Measurements from ENCODE around the gene CRYBG1.

Gene CRYBG1

GRCh38 chr6:106456756-106457155, 96.2 kb downstream of the CRYBG1 start:
- no peak overlapping the region for H3K27ac ChIP-seq
- no peak for DNase-seq (ENCODE audit: low read depth, low spot score)

GRCh38 chr6:106458021-106458986, 97.8 kb downstream of the CRYBG1 start:
- no peak overlapping the region for H3K27ac ChIP-seq
- DNase-seq (ENCODE audit: low read depth, low spot score) = no peak

GRCh38 chr6:106460481-106460880, 100.0 kb downstream of the CRYBG1 start:
- DNase-seq (ENCODE audit: low read depth, low spot score) = no peak
- H3K27ac ChIP-seq = no peak overlapping the region

- H3K27ac ChIP-seq = no peak overlapping the region
- no peak for DNase-seq (ENCODE audit: low read depth, low spot score)
Observed at GRCh38 chr6:106461084-106461483, 100.6 kb downstream of the CRYBG1 start.

- no peak for DNase-seq (ENCODE audit: low read depth, low spot score)
Observed at GRCh38 chr6:106462923-106463557, 102.5 kb downstream of the CRYBG1 start.

GRCh38 chr6:106466211-106466610, 105.7 kb downstream of the CRYBG1 start:
- H3K27ac ChIP-seq = no peak overlapping the region
- DNase-seq (ENCODE audit: low read depth, low spot score) = no peak

More at GRCh38 chr6:106462923-106463557, 102.5 kb downstream of the CRYBG1 start:
- H3K27ac ChIP-seq = no peak overlapping the region

GRCh38 chr6:106468935-106469334, 108.4 kb downstream of the CRYBG1 start:
- DNase-seq (ENCODE audit: low read depth, low spot score) = no peak
- H3K27ac ChIP-seq = no peak overlapping the region

- DNase-seq (ENCODE audit: low read depth, low spot score) = no peak
- H3K27ac ChIP-seq = peak overlapping the region; percentile 4
Observed at GRCh38 chr6:106469882-106470281, 109.4 kb downstream of the CRYBG1 start.

GRCh38 chr6:106470316-106470715, 109.8 kb downstream of the CRYBG1 start:
- DNase-seq (ENCODE audit: low read depth, low spot score) = no peak
- H3K27ac ChIP-seq = peak overlapping the region; percentile 4

GRCh38 chr6:106470811-106471210, 110.3 kb downstream of the CRYBG1 start:
- no peak overlapping the region for H3K27ac ChIP-seq
- no peak for DNase-seq (ENCODE audit: low read depth, low spot score)

GRCh38 chr6:106473812-106474211, 113.3 kb downstream of the CRYBG1 start:
- H3K27ac ChIP-seq = peak overlapping the region; percentile 49
- DNase-seq (ENCODE audit: low read depth, low spot score) = peak; percentile 50

- peak overlapping the region; percentile 49 for H3K27ac ChIP-seq
- no peak for DNase-seq (ENCODE audit: low read depth, low spot score)
Observed at GRCh38 chr6:106474466-106474865, 113.9 kb downstream of the CRYBG1 start.

- peak overlapping the region; percentile 36 for H3K27ac ChIP-seq
- no peak for DNase-seq (ENCODE audit: low read depth, low spot score)
Observed at GRCh38 chr6:106475284-106475683, 114.8 kb downstream of the CRYBG1 start.

- peak; percentile 61 for DNase-seq (ENCODE audit: low read depth, low spot score)
- H3K27ac ChIP-seq = peak overlapping the region; percentile 36
Observed at GRCh38 chr6:106476331-106477105, 116.0 kb downstream of the CRYBG1 start.

- no peak overlapping the region for H3K27ac ChIP-seq
- DNase-seq (ENCODE audit: low read depth, low spot score) = no peak
Observed at GRCh38 chr6:106477146-106477545, 116.6 kb downstream of the CRYBG1 start.

GRCh38 chr6:106477790-106478189, 117.3 kb downstream of the CRYBG1 start:
- no peak for DNase-seq (ENCODE audit: low read depth, low spot score)
- no peak overlapping the region for H3K27ac ChIP-seq

- H3K27ac ChIP-seq = no peak overlapping the region
- no peak for DNase-seq (ENCODE audit: low read depth, low spot score)
Observed at GRCh38 chr6:106486236-106486635, 125.7 kb downstream of the CRYBG1 start.

GRCh38 chr6:106488494-106489370, 128.2 kb downstream of the CRYBG1 start:
- H3K27ac ChIP-seq = peak overlapping the region; percentile 70
- DNase-seq (ENCODE audit: low read depth, low spot score) = no peak

GRCh38 chr6:106490030-106490429, 129.5 kb downstream of the CRYBG1 start:
- H3K27ac ChIP-seq = peak overlapping the region; percentile 70
- DNase-seq (ENCODE audit: low read depth, low spot score) = no peak

GRCh38 chr6:106490436-106490835, 129.9 kb downstream of the CRYBG1 start:
- no peak for DNase-seq (ENCODE audit: low read depth, low spot score)
- H3K27ac ChIP-seq = peak overlapping the region; percentile 70
